22Rv1 (cell line): ENCODE data around the gene DNAH10.

Source experiments
- ZFX ChIP-seq: fragments of 450-650 bp; IDR thresholded peaks from 2 replicates; pipeline ENCODE4 v1.6.1; 2017; ENCODE audit warnings: antibody characterized with exemption, borderline replicate concordance
- TF ChIP-seq, protein P1 (sequence below): fragments of 450-650 bp; IDR thresholded peaks from 2 replicates; pipeline ENCODE4 v1.5.1; 2017; ENCODE audit warnings: mild to moderate bottlenecking

DNA sequence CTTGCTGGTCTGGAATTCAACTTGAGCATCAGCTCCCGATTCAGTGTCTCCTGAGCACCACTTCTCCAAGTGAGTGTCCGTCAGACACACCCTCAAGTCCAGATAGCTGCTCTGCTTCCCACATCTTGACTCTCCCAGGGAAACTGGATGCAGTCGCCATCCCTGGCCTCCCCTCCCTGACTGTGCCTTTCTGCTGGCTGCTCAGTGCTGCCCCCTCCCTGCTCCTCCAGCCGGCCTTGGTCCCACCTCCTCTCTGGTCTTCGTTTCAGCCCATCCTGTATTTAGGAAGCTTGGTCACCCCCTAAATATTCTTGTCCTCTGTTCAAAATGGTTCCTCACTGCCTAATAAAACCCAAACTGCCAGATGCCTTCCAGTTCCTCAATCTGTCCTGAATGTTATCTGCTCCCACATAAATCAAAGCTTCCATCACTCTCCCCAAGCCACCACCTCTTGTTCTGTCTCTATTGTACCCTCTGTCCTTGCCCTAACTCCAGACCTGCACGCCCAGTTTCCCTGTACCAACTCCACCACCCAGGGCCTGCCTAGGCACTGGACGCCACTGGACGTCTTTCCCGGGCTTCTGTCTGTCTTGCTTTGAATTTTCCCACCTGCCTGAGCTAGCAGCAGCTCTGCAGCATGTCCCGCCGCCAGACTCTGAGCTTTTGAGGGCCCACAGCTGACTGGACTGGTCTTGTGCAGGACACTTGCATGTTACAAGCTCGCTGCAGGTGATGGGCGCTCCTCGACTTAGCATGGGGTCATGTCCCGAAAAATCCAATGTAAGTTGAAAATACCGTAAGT lies 176.8 kb downstream of the DNAH10 start:
- TF ChIP-seq, protein P1, sequence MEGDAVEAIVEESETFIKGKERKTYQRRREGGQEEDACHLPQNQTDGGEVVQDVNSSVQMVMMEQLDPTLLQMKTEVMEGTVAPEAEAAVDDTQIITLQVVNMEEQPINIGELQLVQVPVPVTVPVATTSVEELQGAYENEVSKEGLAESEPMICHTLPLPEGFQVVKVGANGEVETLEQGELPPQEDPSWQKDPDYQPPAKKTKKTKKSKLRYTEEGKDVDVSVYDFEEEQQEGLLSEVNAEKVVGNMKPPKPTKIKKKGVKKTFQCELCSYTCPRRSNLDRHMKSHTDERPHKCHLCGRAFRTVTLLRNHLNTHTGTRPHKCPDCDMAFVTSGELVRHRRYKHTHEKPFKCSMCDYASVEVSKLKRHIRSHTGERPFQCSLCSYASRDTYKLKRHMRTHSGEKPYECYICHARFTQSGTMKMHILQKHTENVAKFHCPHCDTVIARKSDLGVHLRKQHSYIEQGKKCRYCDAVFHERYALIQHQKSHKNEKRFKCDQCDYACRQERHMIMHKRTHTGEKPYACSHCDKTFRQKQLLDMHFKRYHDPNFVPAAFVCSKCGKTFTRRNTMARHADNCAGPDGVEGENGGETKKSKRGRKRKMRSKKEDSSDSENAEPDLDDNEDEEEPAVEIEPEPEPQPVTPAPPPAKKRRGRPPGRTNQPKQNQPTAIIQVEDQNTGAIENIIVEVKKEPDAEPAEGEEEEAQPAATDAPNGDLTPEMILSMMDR, result peak; percentile 73
- no peak for TF ChIP-seq ZFX
